Parathyroid adenoma (tissue), 2 donors: ENCODE results near the gene SEPTIN2.
A peak's percentile ranks its signal among the peaks of the same experiment; 100 is the strongest.
"Not testable (repeated sequence)": the region's sequence is repeated elsewhere in the genome, so short reads cannot be mapped to it uniquely, and the experiment has no call there.

ENCODE experiments used
- H2AFZ ChIP-seq: fragments of 300-600 bp; sonication (generic); one replicate; pipeline ENCODE4 v1.7.0; 2017; ENCODE audit warnings: antibody characterized with exemption, mild to moderate bottlenecking
- H3K27ac ChIP-seq: fragments of 300-600 bp; sonication (generic); one replicate; pipeline ENCODE4 v1.7.0; 2017
- H3K27me3 ChIP-seq: fragments of 300-600 bp; sonication (generic); one replicate; pipeline ENCODE4 v1.7.0; 2017; ENCODE audit warnings: low read length; ENCODE audit not compliant: control insufficient read depth, insufficient read depth
- H3K36me3 ChIP-seq: fragments of 300-600 bp; sonication (generic); one replicate; pipeline ENCODE4 v1.7.0; 2017; ENCODE audit warnings: low read length; ENCODE audit not compliant: control insufficient read depth, insufficient read depth
- H3K4me1 ChIP-seq: fragments of 300-600 bp; sonication (generic); one replicate; pipeline ENCODE4 v1.7.0; 2017; ENCODE audit warnings: control low read depth
- H3K4me2 ChIP-seq: fragments of 300-600 bp; sonication (generic); one replicate; pipeline ENCODE4 v1.7.0; 2017; ENCODE audit warnings: low read length
- H3K4me3 ChIP-seq: fragments of 300-600 bp; sonication (generic); one replicate; pipeline ENCODE4 v1.7.0; 2017; ENCODE audit warnings: low read depth, low read length
- H3K79me2 ChIP-seq: fragments of 300-600 bp; sonication (generic); one replicate; pipeline ENCODE4 v1.7.0; 2017; ENCODE audit warnings: control low read depth
- H3K9ac ChIP-seq: fragments of 300-600 bp; sonication (generic); one replicate; pipeline ENCODE4 v1.7.0; 2017; ENCODE audit warnings: mild to moderate bottlenecking
- H3K9me3 ChIP-seq: fragments of 300-600 bp; sonication (generic); one replicate; pipeline ENCODE4 v1.7.0; 2017; ENCODE audit warnings: low read length; ENCODE audit not compliant: control insufficient read depth
- CTCF ChIP-seq: fragments of 300-600 bp; sonication (generic); IDR thresholded peaks from one replicate; pipeline ENCODE4 v1.7.0; 2017; ENCODE audit warnings: antibody characterized with exemption, mild to moderate bottlenecking
- donor health status: primary hyperparathyroidism.

Gene SEPTIN2

DNA sequence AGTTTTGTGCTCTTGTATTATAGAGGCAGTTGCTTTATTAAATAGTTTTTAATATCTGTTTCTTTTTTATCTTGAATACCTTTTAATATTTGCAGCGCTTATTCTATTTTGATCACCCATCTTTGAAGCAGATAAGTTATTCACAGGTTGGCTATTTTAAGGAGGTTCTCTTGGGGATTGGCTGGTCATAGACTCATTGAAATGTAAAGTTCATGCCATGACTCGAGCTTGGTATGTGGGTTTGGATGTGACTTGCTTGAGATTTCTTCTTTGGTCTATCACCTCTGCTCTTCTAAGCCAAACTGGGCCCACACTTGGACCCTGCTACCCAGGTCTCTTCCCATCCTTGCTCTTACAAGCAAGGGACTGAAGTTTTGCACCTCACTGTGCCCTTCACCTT, 74.0 kb downstream of the SEPTIN2 start:
- H3K9ac ChIP-seq, result no peak overlapping the region
- TF ChIP-seq CTCF, result no peak
- no peak overlapping the region for H2AFZ ChIP-seq
- no peak overlapping the region for H3K4me3 ChIP-seq
- no peak overlapping the region for H3K4me2 ChIP-seq
- peaks cover 49% of the 10 kb centered on the region for H3K4me1 ChIP-seq
- no peaks in the 10 kb centered on the region for H3K36me3 ChIP-seq
- H3K79me2 ChIP-seq, result peaks cover 51% of the 10 kb centered on the region
- H3K27me3 ChIP-seq, result no peaks in the 10 kb centered on the region
- no peaks in the 10 kb centered on the region for H3K9me3 ChIP-seq
- H3K27ac ChIP-seq, result no peak overlapping the region

GRCh38 chr2:241390301-241391206, 74.8 kb downstream of the SEPTIN2 start:
- no peak overlapping the region for H3K4me2 ChIP-seq
- peaks cover 47% of the 10 kb centered on the region for H3K4me1 ChIP-seq
- H3K9me3 ChIP-seq, result no peaks in the 10 kb centered on the region
- peaks cover 49% of the 10 kb centered on the region for H3K79me2 ChIP-seq
- no peaks in the 10 kb centered on the region for H3K36me3 ChIP-seq
- H3K4me3 ChIP-seq, result no peak overlapping the region
- H3K27me3 ChIP-seq, result no peaks in the 10 kb centered on the region
- no peak overlapping the region for H3K9ac ChIP-seq
- H2AFZ ChIP-seq, result no peak overlapping the region
- no peak overlapping the region for H3K27ac ChIP-seq
- no peak for TF ChIP-seq CTCF

- Histone ChIP-seq H3K9me3 (no peaks in the 10 kb centered on the region), H3K27me3 (no peaks in the 10 kb centered on the region), H3K27ac (peak overlapping the region; percentile 0), H3K4me3 (no peak overlapping the region), H3K36me3 (no peaks in the 10 kb centered on the region), H3K4me2 (no peak overlapping the region), H2AFZ (no peak overlapping the region), H3K79me2 (peaks cover 43% of the 10 kb centered on the region), H3K4me1 (peaks cover 34% of the 10 kb centered on the region), H3K9ac (no peak overlapping the region)
- TF ChIP-seq CTCF, result peak; percentile 67
Observed at GRCh38 chr2:241391892-241392665, 76.4 kb downstream of the SEPTIN2 start.

- H3K4me2 ChIP-seq, H3K4me3 ChIP-seq, H3K27ac ChIP-seq, H3K9ac ChIP-seq, H3K27me3 ChIP-seq, H3K36me3 ChIP-seq, H3K9me3 ChIP-seq, H2AFZ ChIP-seq: not testable (repeated sequence)
- peaks cover 31% of the 10 kb centered on the region for H3K4me1 ChIP-seq
- H3K79me2 ChIP-seq, result peaks cover 48% of the 10 kb centered on the region
Observed at GRCh38 chr2:241392753-241393152, 77.0 kb downstream of the SEPTIN2 start.

GRCh38 chr2:241393524-241394196, 77.9 kb downstream of the SEPTIN2 start:
- Histone ChIP-seq H3K4me1 (peaks cover 25% of the 10 kb centered on the region), H3K4me3 (no peak overlapping the region), H3K9me3 (no peaks in the 10 kb centered on the region), H3K9ac (no peak overlapping the region), H3K4me2 (no peak overlapping the region), H3K27ac (no peak overlapping the region), H3K27me3 (no peaks in the 10 kb centered on the region), H3K79me2 (peaks cover 47% of the 10 kb centered on the region), H2AFZ (no peak overlapping the region), H3K36me3 (no peaks in the 10 kb centered on the region)
- TF ChIP-seq CTCF, result no peak

DNA sequence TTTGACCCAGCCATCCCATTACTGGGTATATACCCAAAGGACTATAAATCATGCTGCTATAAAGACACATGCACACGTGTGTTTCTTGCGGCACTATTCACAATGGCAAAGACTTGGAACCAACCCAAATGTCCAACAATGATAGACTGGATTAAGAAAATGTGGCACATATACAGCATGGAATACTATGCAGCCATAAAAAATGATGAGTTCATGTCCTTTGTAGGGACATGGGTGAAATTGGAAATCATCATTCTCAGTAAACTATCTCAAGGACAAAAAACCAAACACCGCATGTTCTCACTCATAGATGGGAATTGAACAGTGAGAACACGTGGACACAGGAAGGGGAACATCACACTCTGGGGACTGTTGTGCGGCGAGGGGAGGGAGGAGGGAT, 81.1 kb downstream of the SEPTIN2 start:
- not testable (repeated sequence) for H3K27me3 ChIP-seq, H3K4me3 ChIP-seq, H3K36me3 ChIP-seq, H3K9ac ChIP-seq, H3K9me3 ChIP-seq, H2AFZ ChIP-seq, H3K27ac ChIP-seq, H3K4me2 ChIP-seq
- Histone ChIP-seq H3K4me1 (peaks cover 11% of the 10 kb centered on the region), H3K79me2 (peaks cover 47% of the 10 kb centered on the region)
